Endothelial cell of umbilical vein (primary cell): ENCODE measurements around the gene PTCHD1. TPM values are rescaled to one million over a fixed set of nuclear protein-coding genes. Genes with fewer than 3 reads are reported as not detected.

Experiments
- BruUV-seq: library from RNA; stranded (reverse); fragments of 400-500 nt; replicated peaks from 2 replicates; lab custom pipeline; 2021; lab: Mats Ljungman, UMichigan
- CTCF ChIA-PET: fragments of 300-600, 350-600 bp; sonication (Branson Sonifier 250); formaldehyde crosslinking; loops from one replicate; lab custom pipeline; 2021; ENCODE audit warnings: antibody characterized with exemption, inconsistent platforms; lab: Charles Lee
- POLR2A ChIA-PET: fragments of 300-600, 350-600 bp; sonication (Branson Sonifier 250); formaldehyde crosslinking; loops from one replicate; lab custom pipeline; 2021; ENCODE audit warnings: antibody characterized with exemption, inconsistent platforms; lab: Charles Lee
- DNase-seq: peaks from one replicate; pipeline ENCODE4 v3.0.0-alpha.2; 2011; ENCODE audit warnings: low read depth, low spot score
- FAIRE-seq: peaks from 2 replicates; lab custom pipeline; 2011; peaks lifted over from hg19 to GRCh38; lab: Jason Lieb, UNC
- H2AFZ ChIP-seq: 2 replicates; pipeline ENCODE4 v1.6.0; 2012; ENCODE audit warnings: low read depth, low read length, control low read depth, inconsistent platforms
- H3K27ac ChIP-seq: 2 replicates; pipeline ENCODE4 v1.5.1; 2011; ENCODE audit warnings: low read depth, mild to moderate bottlenecking, control low read depth, low read length, moderate library complexity; ENCODE audit not compliant: insufficient read depth
- H3K27me3 ChIP-seq, 2 experiments: 2 replicates each; pipeline versions ENCODE4 v1.6.0 to v1.6.1; 2011; ENCODE audit warnings: low read length in 2 of 2, mixed read lengths in 1 of 2; ENCODE audit not compliant: control insufficient read depth in 2 of 2, insufficient read depth in 2 of 2
- H3K36me3 ChIP-seq, 2 experiments: 2 replicates in 1 of 2; 3 replicates in 1 of 2; pipeline ENCODE4 v1.5.1; 2011; ENCODE audit warnings: low read length in 2 of 2, mild to moderate bottlenecking in 1 of 2, moderate library complexity in 1 of 2; ENCODE audit not compliant: control insufficient read depth in 2 of 2, insufficient read depth in 2 of 2; ENCODE audit errors: extremely low read depth in 1 of 2
- H3K4me1 ChIP-seq: 3 replicates; pipeline ENCODE4 v1.5.1; 2011; ENCODE audit warnings: mild to moderate bottlenecking, low read length; ENCODE audit not compliant: control insufficient read depth, insufficient read depth; ENCODE audit errors: extremely low read depth
- H3K4me2 ChIP-seq: 2 replicates; pipeline ENCODE4 v1.6.1; 2011; ENCODE audit warnings: low read length, control low read depth, mixed read lengths; ENCODE audit not compliant: insufficient read depth
- H3K4me3 ChIP-seq, 3 experiments: fragments of 200-600 bp in 1 of 3; sonication (generic), shearing (Covaris generic) in 1 of 3; replicated peaks in 1 of 3; 2 replicates each; pipeline ENCODE4 v1.5.1; 2011 to 2016; ENCODE audit warnings: control low read depth in 3 of 3, low read length in 3 of 3, mild to moderate bottlenecking in 2 of 3, inconsistent platforms in 1 of 3, low read depth in 1 of 3, moderate library complexity in 1 of 3; ENCODE audit not compliant: insufficient read depth in 1 of 3
- H3K79me2 ChIP-seq: 2 replicates; pipeline ENCODE4 v1.6.0; 2012; ENCODE audit warnings: low read length, inconsistent platforms; ENCODE audit not compliant: control insufficient read depth, insufficient read depth
- H3K9ac ChIP-seq: replicated peaks from 2 replicates; pipeline ENCODE3; 2011; ENCODE audit warnings: low read length, control low read depth; ENCODE audit not compliant: insufficient read depth; ENCODE audit errors: extremely low read depth
- H3K9me1 ChIP-seq: replicated peaks from 3 replicates; pipeline ENCODE4 v1.6.0; 2011; ENCODE audit warnings: mild to moderate bottlenecking, low read length; ENCODE audit not compliant: control insufficient read depth, insufficient read depth; ENCODE audit errors: extremely low read depth
- H3K9me3 ChIP-seq: replicated peaks from 2 replicates; pipeline ENCODE4 v1.5.1; 2012; ENCODE audit warnings: low read length, inconsistent platforms; ENCODE audit not compliant: control insufficient read depth, insufficient read depth
- H4K20me1 ChIP-seq: replicated peaks from 2 replicates; pipeline ENCODE3; 2011; ENCODE audit warnings: mild to moderate bottlenecking, low read length; ENCODE audit not compliant: control insufficient read depth, insufficient read depth; ENCODE audit errors: extremely low read depth
- CTCF ChIP-seq, 2 donors: IDR thresholded peaks; 1 replicate in 1 of 2; 2 replicates in 1 of 2; pipeline ENCODE4 v1.5.1; 2011; ENCODE audit warnings: low read length in 2 of 2, mild to moderate bottlenecking in 2 of 2, moderate library complexity in 2 of 2, control low read depth in 1 of 2, inconsistent platforms in 1 of 2, low read depth in 1 of 2; ENCODE audit not compliant: insufficient read depth in 1 of 2; ENCODE audit errors: extremely low read depth in 1 of 2
- EZH2 ChIP-seq: IDR thresholded peaks from 2 replicates; pipeline ENCODE4 v1.6.1; 2012; ENCODE audit warnings: borderline replicate concordance, low read depth, mild to moderate bottlenecking, moderate library complexity, low read length, inconsistent platforms; ENCODE audit not compliant: severe bottlenecking
- FOS ChIP-seq: IDR thresholded peaks from 2 replicates; pipeline ENCODE4 v1.6.1; 2011; ENCODE audit warnings: mild to moderate bottlenecking, low read length, moderate library complexity, borderline replicate concordance; ENCODE audit not compliant: insufficient read depth
- GATA2 ChIP-seq: IDR thresholded peaks from 2 replicates; pipeline ENCODE4 v1.7.0; 2011; ENCODE audit warnings: low read depth, mild to moderate bottlenecking, moderate library complexity, mixed read lengths, low read length; ENCODE audit not compliant: insufficient read length, insufficient read depth
- JUN ChIP-seq: IDR thresholded peaks from 2 replicates; pipeline ENCODE4 v1.6.1; 2011; ENCODE audit warnings: borderline replicate concordance, low read depth; ENCODE audit not compliant: insufficient read length, insufficient read depth
- MAX ChIP-seq: IDR thresholded peaks from 2 replicates; pipeline ENCODE4 v1.6.1; 2011; ENCODE audit not compliant: insufficient read depth, insufficient read length
- MYC ChIP-seq: IDR thresholded peaks from one replicate; pipeline ENCODE4 v1.6.1; 2011; ENCODE audit warnings: mild to moderate bottlenecking, low read depth, low read length
- POLR2A ChIP-seq: IDR thresholded peaks from 2 replicates; pipeline ENCODE4 v1.6.1; 2012; ENCODE audit warnings: low read depth, mild to moderate bottlenecking, control low read depth, low read length
- POLR2AphosphoS5 ChIP-seq: IDR thresholded peaks from 2 replicates; pipeline ENCODE4 v1.6.1; 2012; ENCODE audit warnings: low read depth, mild to moderate bottlenecking, control low read depth, low read length, moderate library complexity; ENCODE audit not compliant: insufficient read depth
- dilution Hi-C: fragments of 300-500 bp; cut with MboI; formaldehyde crosslinking; loops from one replicate; pipeline ENCODE4 v1.15.0; 2019; ENCODE audit warnings: low sequenced_read_pairs; ENCODE audit not compliant: extremely low pct_ligation_motif_present
- intact Hi-C: fragments of 100-400 bp; cut with micrococcal nuclease; formaldehyde crosslinking; loops from one replicate; pipeline ENCODE4 v1.10.0; 2022
- polyA plus RNA-seq, 4 experiments: library from polyadenylated mRNA; depleted of rRNA in 3 of 4; stranded (reverse) in 3 of 4; unstranded in 1 of 4; fragments of >200 nt; gene quantifications; 2 replicates each; pipeline versions ENCODE4 v1.2.1 to v1.2.3, GENCODE V29; 2011 to 2012; ENCODE audit warnings: missing spikeins in 1 of 4
- total RNA-seq: library from RNA; stranded (reverse); gene quantifications from 2 replicates; pipeline ENCODE4 v1.2.3, GENCODE V29; 2021

Gene PTCHD1
- total and polyA plus RNA-seq, 2 donors (not counting 3 experiments of a cell fraction or from before 2014, with no cell fraction given), result not detected

GRCh38 chrX:23373129-23373804, 38.6 kb downstream of the PTCHD1 start:
- H3K79me2 ChIP-seq, result no peaks in the 10 kb centered on the region
- FAIRE-seq, result no peak
- H3K4me3 ChIP-seq, result no peak overlapping the region
- ChIA-PET CTCF (no interaction called here), POLR2A (no interaction called here)
- H3K4me2 ChIP-seq, result no peak overlapping the region
- H3K27me3 ChIP-seq, result no peaks in the 10 kb centered on the region
- no peaks in the 10 kb centered on the region for H3K36me3 ChIP-seq
- TF ChIP-seq GATA2 (no peak), CTCF (IDR thresholded peaks at IDR 0.05; ENCODE audit: extremely low read depth in 1 of 2, insufficient read depth in 1 of 2, low read depth in 1 of 2, low read length in 2 of 2) (no peak), EZH2 (no peak), POLR2A (no peak), MAX (no peak), FOS (no peak), MYC (no peak), POLR2AphosphoS5 (no peak), JUN (no peak)
- H4K20me1 ChIP-seq, result no peaks in the 10 kb centered on the region
- H2AFZ ChIP-seq, result no peak overlapping the region
- BruUV-seq, result no TSS peak
- intact Hi-C loops, result no loop called here
- H3K9ac ChIP-seq, result no peak overlapping the region
- no peaks in the 10 kb centered on the region for H3K9me1 ChIP-seq
- H3K9me3 ChIP-seq, result no peaks in the 10 kb centered on the region
- dilution Hi-C loops, result no loop called here
- no peak for DNase-seq
- no peak overlapping the region for H3K27ac ChIP-seq
- H3K4me1 ChIP-seq, result no peaks in the 10 kb centered on the region
